A549 (cell line): ENCODE data around the gene MAD1L1. TPM values are rescaled to one million over a fixed set of nuclear protein-coding genes. Genes with fewer than 3 reads are reported as not detected.
A peak's percentile ranks its signal among the peaks of the same experiment; 100 is the strongest.

Source experiments
- ATAC-seq, 2 experiments: fragments of 200-7000 bp in 1 of 2; fragments of >200 bp in 1 of 2; cut with Nextera tagmentation in 1 of 2; cut with Tn5 transposase in 1 of 2; 3 replicates each; pipeline versions ENCODE4 v1.8.0 to v1.9.1; 2018 to 2020; ENCODE audit warnings: mild to moderate bottlenecking in 1 of 2, moderate library complexity in 1 of 2
- CTCF ChIA-PET: fragments of 300-600 bp; sonication (Branson Sonifier 250); formaldehyde crosslinking; extraction: SDS; loops from one replicate; lab custom pipeline; 2021; ENCODE audit warnings: antibody characterized with exemption, inconsistent platforms; lab: Yijun Ruan, JAX
- POLR2A ChIA-PET: fragments of 350-600 bp; formaldehyde crosslinking; extraction: SDS; loops from one replicate; lab custom pipeline; 2021; ENCODE audit warnings: antibody characterized with exemption, inconsistent platforms; lab: Yijun Ruan, JAX
- DNase-seq, 2 experiments: peaks; one replicate each; pipeline versions ENCODE4 v3.0.0 to v3.0.0-alpha.2; 2011 to 2016; ENCODE audit warnings: low read depth in 1 of 2, low spot score in 1 of 2
- FAIRE-seq: peaks from 2 replicates; lab custom pipeline; 2011; peaks lifted over from hg19 to GRCh38; lab: Jason Lieb, UNC
- H3K27ac ChIP-seq, 2 experiments: fragments of >200 bp; sonication (Bioruptor Twin); formaldehyde crosslinking; 3 replicates each; pipeline ENCODE4 v1.5.1; 2016 to 2017
- H3K4me1 ChIP-seq: fragments of >200 bp; sonication (Bioruptor Twin); formaldehyde crosslinking; 3 replicates; pipeline ENCODE4 v1.6.1; 2016
- H3K4me2 ChIP-seq: fragments of >200 bp; sonication (Bioruptor Twin); formaldehyde crosslinking; 3 replicates; pipeline ENCODE4 v1.6.1; 2016
- H3K4me3 ChIP-seq: fragments of >200 bp; sonication (Bioruptor Twin); formaldehyde crosslinking; 3 replicates; pipeline ENCODE4 v1.5.1; 2016
- H3K9me3 ChIP-seq: fragments of >200 bp; sonication (Bioruptor Twin); formaldehyde crosslinking; 3 replicates; pipeline ENCODE4 v1.6.1; 2016
- CBX8 ChIP-seq: fragments of 200-600 bp; sonication (generic); IDR thresholded peaks from 2 replicates; pipeline ENCODE4 v1.6.1; 2016
- CEBPB ChIP-seq, 2 experiments: fragments of >200 bp in 1 of 2; sonication (Bioruptor Twin) in 1 of 2; formaldehyde crosslinking in 1 of 2; IDR thresholded peaks; 2 replicates each; pipeline ENCODE4 v1.6.1; 2012 to 2016
- CHD2 ChIP-seq: fragments of 150-350 bp; IDR thresholded peaks from 2 replicates; pipeline ENCODE4 v1.6.1; 2014; ENCODE audit warnings: low read length; ENCODE audit not compliant: partially characterized antibody
- CHD4 ChIP-seq: fragments of 200-600 bp; sonication (generic); IDR thresholded peaks from 2 replicates; pipeline ENCODE4 v1.6.1; 2016; ENCODE audit warnings: antibody characterized with exemption, mild to moderate bottlenecking, borderline replicate concordance
- EHF ChIP-seq: fragments of 250-450 bp; sonication (Bioruptor Pico); IDR thresholded peaks from 2 replicates; pipeline ENCODE4 v1.5.0; 2020; ENCODE audit warnings: mild to moderate bottlenecking
- EHMT2 ChIP-seq: fragments of 200-600 bp; sonication (generic); IDR thresholded peaks from 2 replicates; pipeline ENCODE4 v1.6.1; 2016; ENCODE audit warnings: antibody characterized with exemption, low read depth, mild to moderate bottlenecking, moderate library complexity
- ESRRA ChIP-seq: fragments of 150-350 bp; IDR thresholded peaks from 2 replicates; pipeline ENCODE4 v1.6.1; 2014; ENCODE audit warnings: mild to moderate bottlenecking, low read length, borderline replicate concordance
- FOSL2 ChIP-seq, 2 experiments: fragments of 450-650 bp in 1 of 2; fragments of >200 bp in 1 of 2; sonication (Bioruptor Twin) in 1 of 2; formaldehyde crosslinking; IDR thresholded peaks; 2 replicates each; pipeline versions ENCODE4 v1.5.0 to v1.6.1; 2016 to 2020; ENCODE audit warnings: mild to moderate bottlenecking in 1 of 2, moderate library complexity in 1 of 2
- HDAC2 ChIP-seq: fragments of 200-600 bp; sonication (generic); IDR thresholded peaks from 2 replicates; pipeline ENCODE4 v1.6.1; 2016
- HOXB13 ChIP-seq: fragments of 250-450 bp; sonication (Bioruptor Pico); IDR thresholded peaks from 2 replicates; pipeline ENCODE4 v1.5.0; 2020; ENCODE audit warnings: low read depth, mild to moderate bottlenecking, moderate library complexity
- JUNB ChIP-seq: fragments of >200 bp; sonication (Bioruptor Twin); formaldehyde crosslinking; IDR thresholded peaks from 2 replicates; pipeline ENCODE4 v1.6.1; 2016
- KDM1A ChIP-seq: fragments of 200-600 bp; sonication (generic); IDR thresholded peaks from 2 replicates; pipeline ENCODE4 v1.6.1; 2016; ENCODE audit warnings: low read depth, mild to moderate bottlenecking
- MAFK ChIP-seq: fragments of 450-650 bp; IDR thresholded peaks from 2 replicates; pipeline ENCODE4 v1.6.1; 2014; ENCODE audit not compliant: partially characterized antibody
- MYC ChIP-seq: IDR thresholded peaks from 2 replicates; pipeline ENCODE4 v1.6.1; 2012; ENCODE audit warnings: mild to moderate bottlenecking, inconsistent platforms, low read length, improper control_type of control experiment, borderline replicate concordance
- NPAS2 ChIP-seq: fragments of 250-450 bp; sonication (Bioruptor Pico); IDR thresholded peaks from 2 replicates; pipeline ENCODE4 v1.8.0; 2022; ENCODE audit warnings: mild to moderate bottlenecking, moderate library complexity, borderline replicate concordance
- POLR2A ChIP-seq: IDR thresholded peaks from 2 replicates; pipeline ENCODE4 v1.6.1; 2012; ENCODE audit warnings: mild to moderate bottlenecking, low read length
- POLR2AphosphoS2 ChIP-seq: conservative IDR thresholded peaks from 2 replicates; pipeline ENCODE4 v1.6.1; 2012; ENCODE audit warnings: low read length, improper control_type of control experiment, inconsistent platforms
- RAD21 ChIP-seq, 2 experiments: fragments of >200 bp in 1 of 2; sonication (Bioruptor Twin) in 1 of 2; formaldehyde crosslinking in 1 of 2; IDR thresholded peaks in 1 of 2; conservative IDR thresholded peaks in 1 of 2; 2 replicates in 1 of 2; 3 replicates in 1 of 2; pipeline ENCODE4 v1.6.1; 2012 to 2018; ENCODE audit warnings: inconsistent platforms in 1 of 2
- RARB ChIP-seq: fragments of 250-450 bp; sonication (Bioruptor Pico); IDR thresholded peaks from 2 replicates; pipeline ENCODE4 v1.8.0; 2021; ENCODE audit warnings: mild to moderate bottlenecking, moderate library complexity
- RFX5 ChIP-seq: fragments of 450-650 bp; IDR thresholded peaks from 2 replicates; pipeline ENCODE4 v1.7.1; 2014; ENCODE audit warnings: antibody characterized with exemption, mild to moderate bottlenecking, moderate library complexity
- RNF2 ChIP-seq: fragments of 200-600 bp; sonication (generic); IDR thresholded peaks from 2 replicates; pipeline ENCODE4 v1.6.1; 2016; ENCODE audit warnings: low read depth, mild to moderate bottlenecking, antibody characterized with exemption, moderate library complexity, borderline replicate concordance
- SMC3 ChIP-seq: fragments of >200 bp; sonication (Bioruptor Twin); formaldehyde crosslinking; IDR thresholded peaks from 3 replicates; pipeline ENCODE4 v1.6.1; 2018; ENCODE audit warnings: inconsistent platforms
- TFCP2L1 ChIP-seq: fragments of 250-450 bp; sonication (Bioruptor Pico); IDR thresholded peaks from 2 replicates; pipeline ENCODE4 v1.5.0; 2021; ENCODE audit warnings: mild to moderate bottlenecking
- TP53 ChIP-seq: fragments of 250-450 bp; sonication (Bioruptor Pico); IDR thresholded peaks from 2 replicates; pipeline ENCODE4 v1.5.0; 2021; ENCODE audit warnings: mild to moderate bottlenecking, moderate library complexity
- ZFP36 ChIP-seq: fragments of 450-650 bp; IDR thresholded peaks from 2 replicates; pipeline ENCODE4 v1.6.1; 2014; ENCODE audit warnings: borderline replicate concordance; ENCODE audit not compliant: partially characterized antibody
- ZNF302 ChIP-seq: fragments of 250-450 bp; sonication (Bioruptor Pico); IDR thresholded peaks from 2 replicates; pipeline ENCODE4 v1.9.0; 2021; ENCODE audit warnings: inconsistent platforms, mild to moderate bottlenecking, moderate library complexity
- ZSCAN20 ChIP-seq: fragments of 250-450 bp; sonication (Bioruptor Pico); IDR thresholded peaks from 2 replicates; pipeline ENCODE4 v1.8.0; 2022; ENCODE audit warnings: mild to moderate bottlenecking, moderate library complexity
- WGBS: methylation state at CpG from one replicate; pipeline ENCODE4 v1.1.6; 2017; ENCODE audit errors: missing lambda C conversion rate; 5-methylcytosine and 5-hydroxymethylcytosine counted together
- polyA plus RNA-seq, 4 experiments: library from polyadenylated mRNA; depleted of rRNA in 3 of 4; stranded (reverse); fragments of >200 nt; fragmentation: RNase III in 1 of 4; extraction: RNeasy Plus Mini Kit Qiagen cat#74134 plus additional on column Dnase treatment in 1 of 4; gene quantifications; 2 replicates in 3 of 4; 3 replicates in 1 of 4; pipeline ENCODE4 v1.2.3, GENCODE V29; 2011 to 2017
- TF ChIP-seq, protein P1 (sequence below): fragments of 450-650 bp; IDR thresholded peaks from 2 replicates; pipeline ENCODE4 v1.6.1; 2014; ENCODE audit warnings: antibody characterized with exemption
- TF ChIP-seq, protein P2 (sequence below): IDR thresholded peaks from 2 replicates; pipeline ENCODE4 v1.6.1; 2012
- TF ChIP-seq, protein P3 (sequence below): fragments of 150-350 bp; IDR thresholded peaks from 2 replicates; pipeline ENCODE4 v1.6.1; 2014; ENCODE audit warnings: low read depth, mild to moderate bottlenecking, low read length
- TF ChIP-seq, protein P4 (sequence below): IDR thresholded peaks from 2 replicates; pipeline ENCODE4 v1.6.1; 2012; ENCODE audit warnings: low read depth, borderline replicate concordance

MAD1L1 gene
- polyA plus RNA-seq, 2 of the 4 experiments (the other 2 are of a cell fraction) = 13.6 to 16.6 TPM

DNA sequence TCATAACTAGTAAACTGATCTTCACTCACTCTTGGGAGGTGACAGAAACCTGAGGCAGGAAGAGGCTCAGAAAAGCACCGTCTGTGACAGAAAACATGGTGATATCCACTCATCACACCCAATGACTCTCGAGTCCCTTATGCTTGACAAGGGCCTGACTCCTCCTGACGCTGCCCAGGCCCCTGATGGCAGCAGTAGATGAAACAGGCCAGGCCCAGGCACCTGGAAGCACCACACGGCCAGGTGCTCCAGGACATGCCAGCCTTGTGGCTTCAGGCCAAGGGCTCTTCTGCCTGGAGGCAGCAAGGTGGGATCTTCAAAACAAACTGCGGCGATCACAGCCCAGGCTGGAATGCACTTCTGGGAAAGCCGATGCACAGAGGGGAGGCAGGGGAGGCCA, 89.3 kb downstream of the MAD1L1 start:
- 80% methylated on average over 7 of the region's 7 CpGs for WGBS
- ChIA-PET POLR2A (no interaction called here), CTCF (no interaction called here)
- ATAC-seq = no peak
- no peak overlapping the region for H3K4me3 ChIP-seq
- TF ChIP-seq POLR2AphosphoS2 (no peak), JUNB (no peak), ESRRA (no peak)
- TF ChIP-seq, protein P1, sequence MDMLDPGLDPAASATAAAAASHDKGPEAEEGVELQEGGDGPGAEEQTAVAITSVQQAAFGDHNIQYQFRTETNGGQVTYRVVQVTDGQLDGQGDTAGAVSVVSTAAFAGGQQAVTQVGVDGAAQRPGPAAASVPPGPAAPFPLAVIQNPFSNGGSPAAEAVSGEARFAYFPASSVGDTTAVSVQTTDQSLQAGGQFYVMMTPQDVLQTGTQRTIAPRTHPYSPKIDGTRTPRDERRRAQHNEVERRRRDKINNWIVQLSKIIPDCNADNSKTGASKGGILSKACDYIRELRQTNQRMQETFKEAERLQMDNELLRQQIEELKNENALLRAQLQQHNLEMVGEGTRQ = no peak
- TF ChIP-seq, protein P2, sequence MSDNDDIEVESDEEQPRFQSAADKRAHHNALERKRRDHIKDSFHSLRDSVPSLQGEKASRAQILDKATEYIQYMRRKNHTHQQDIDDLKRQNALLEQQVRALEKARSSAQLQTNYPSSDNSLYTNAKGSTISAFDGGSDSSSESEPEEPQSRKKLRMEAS = no peak
- no peak for DNase-seq
- no peak for FAIRE-seq
- no peaks in the 10 kb centered on the region for H3K4me1 ChIP-seq
- H3K4me2 ChIP-seq = no peak overlapping the region
- no peak overlapping the region for H3K27ac ChIP-seq
- no peaks in the 10 kb centered on the region for H3K9me3 ChIP-seq

DNA sequence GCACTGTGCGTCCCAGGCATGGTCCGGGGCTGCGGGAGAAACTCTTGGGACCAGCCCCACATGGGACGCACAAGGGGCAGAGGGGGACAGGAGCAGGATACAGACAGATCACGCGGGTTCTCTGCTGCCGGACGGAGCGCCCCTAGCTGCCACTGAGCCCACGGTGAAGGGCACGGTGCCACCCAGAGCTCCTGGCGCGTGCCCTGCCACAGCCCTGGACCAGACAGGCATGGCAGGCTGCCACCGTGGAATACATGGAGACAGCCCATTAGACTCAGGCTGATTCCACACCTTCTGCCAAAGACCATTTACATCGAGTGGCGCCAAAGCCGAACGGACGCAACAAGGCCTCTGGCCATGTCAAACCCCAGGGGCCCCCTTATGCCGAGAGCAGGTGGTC, 90.4 kb downstream of the MAD1L1 start:
- H3K27ac ChIP-seq = no peak overlapping the region
- no peak overlapping the region for H3K4me2 ChIP-seq
- ChIA-PET POLR2A (no interaction called here), CTCF (no interaction called here)
- ATAC-seq (no peak), FAIRE-seq (no peak), DNase-seq (no peak)
- H3K9me3 ChIP-seq = no peaks in the 10 kb centered on the region
- H3K4me3 ChIP-seq = no peak overlapping the region
- TF ChIP-seq CEBPB (IDR thresholded peaks at IDR 0.05) (no peak), CHD2 (no peak), ZFP36 (no peak), RFX5 (no peak), RAD21 (conservative IDR thresholded peaks at IDR 0.05 in 1 of 2, IDR thresholded peaks at IDR 0.05 in 1 of 2) (no peak), MAFK (no peak), HOXB13 (CRISPR knock-in tag) (no peak), FOSL2 (IDR thresholded peaks at IDR 0.05) (no peak), FOSL2 (CRISPR knock-in tag; IDR thresholded peaks at IDR 0.05) (no peak), TP53 (no peak), MYC (no peak), HDAC2 (no peak), KDM1A (no peak), RNF2 (no peak), CHD4 (no peak)
- TF ChIP-seq, protein P3, sequence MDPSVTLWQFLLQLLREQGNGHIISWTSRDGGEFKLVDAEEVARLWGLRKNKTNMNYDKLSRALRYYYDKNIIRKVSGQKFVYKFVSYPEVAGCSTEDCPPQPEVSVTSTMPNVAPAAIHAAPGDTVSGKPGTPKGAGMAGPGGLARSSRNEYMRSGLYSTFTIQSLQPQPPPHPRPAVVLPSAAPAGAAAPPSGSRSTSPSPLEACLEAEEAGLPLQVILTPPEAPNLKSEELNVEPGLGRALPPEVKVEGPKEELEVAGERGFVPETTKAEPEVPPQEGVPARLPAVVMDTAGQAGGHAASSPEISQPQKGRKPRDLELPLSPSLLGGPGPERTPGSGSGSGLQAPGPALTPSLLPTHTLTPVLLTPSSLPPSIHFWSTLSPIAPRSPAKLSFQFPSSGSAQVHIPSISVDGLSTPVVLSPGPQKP = no peak
- TF ChIP-seq, protein P4, sequence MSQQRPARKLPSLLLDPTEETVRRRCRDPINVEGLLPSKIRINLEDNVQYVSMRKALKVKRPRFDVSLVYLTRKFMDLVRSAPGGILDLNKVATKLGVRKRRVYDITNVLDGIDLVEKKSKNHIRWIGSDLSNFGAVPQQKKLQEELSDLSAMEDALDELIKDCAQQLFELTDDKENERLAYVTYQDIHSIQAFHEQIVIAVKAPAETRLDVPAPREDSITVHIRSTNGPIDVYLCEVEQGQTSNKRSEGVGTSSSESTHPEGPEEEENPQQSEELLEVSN = no peak
- H3K4me1 ChIP-seq = no peaks in the 10 kb centered on the region
- WGBS = 92% methylated on average over 12 of the region's 20 CpGs

DNA sequence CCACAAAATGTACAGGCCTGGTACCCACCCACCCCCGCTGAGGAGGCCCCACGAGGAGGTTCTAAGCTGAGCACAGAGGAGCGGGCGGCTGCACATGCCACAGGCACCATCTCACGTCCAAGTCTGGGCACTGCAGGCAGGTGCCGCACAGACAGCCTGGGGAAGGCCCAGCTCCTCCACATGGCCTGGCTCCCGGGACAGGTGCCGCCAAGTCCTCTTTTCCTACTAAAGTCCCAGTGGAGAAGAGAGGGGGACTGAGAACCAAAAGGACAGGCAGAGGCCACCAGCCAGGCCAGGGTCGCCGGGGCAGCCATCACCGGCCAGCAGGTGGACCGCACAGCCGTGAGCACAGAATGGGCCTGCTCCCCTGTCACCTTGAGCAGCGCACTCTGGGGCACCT, 91.1 kb downstream of the MAD1L1 start:
- FAIRE-seq (no peak), ATAC-seq (0 out of 6 replicates have a peak, but pooled peaks of 1 of the 2 experiments have one; percentile 27), DNase-seq (no peak)
- WGBS = 89% methylated on average over 9 of the region's 14 CpGs
- POLR2A ChIA-PET = no interaction called here
- no peak overlapping the region for H3K27ac ChIP-seq
- TF ChIP-seq EHF (CRISPR knock-in tag) (no peak), ZNF302 (CRISPR knock-in tag) (no peak), POLR2A (no peak), TP53 (no peak), EHMT2 (no peak), POLR2AphosphoS2 (no peak), JUNB (no peak), CBX8 (no peak), RARB (CRISPR knock-in tag) (no peak), NPAS2 (no peak), SMC3 (no peak), TFCP2L1 (CRISPR knock-in tag) (no peak), ZSCAN20 (CRISPR knock-in tag) (no peak)
- TF ChIP-seq, protein P1 = no peak
- no peaks in the 10 kb centered on the region for H3K4me1 ChIP-seq
- CTCF ChIA-PET = no interaction called here
- no peak overlapping the region for H3K4me3 ChIP-seq
- H3K4me2 ChIP-seq = no peak overlapping the region
- no peaks in the 10 kb centered on the region for H3K9me3 ChIP-seq
